Bronchus fibroblast of lung (primary cell): ENCODE results near the gene KLF17. TPM values are rescaled to one million over a fixed set of nuclear protein-coding genes. Genes with fewer than 3 reads are reported as not detected.

Source experiments
- total RNA-seq: library from RNA; depleted of rRNA; stranded (reverse); fragments of >200 nt; gene quantifications from 2 replicates; pipeline ENCODE4 v1.2.3, GENCODE V29; 2015

Gene KLF17, protein sequence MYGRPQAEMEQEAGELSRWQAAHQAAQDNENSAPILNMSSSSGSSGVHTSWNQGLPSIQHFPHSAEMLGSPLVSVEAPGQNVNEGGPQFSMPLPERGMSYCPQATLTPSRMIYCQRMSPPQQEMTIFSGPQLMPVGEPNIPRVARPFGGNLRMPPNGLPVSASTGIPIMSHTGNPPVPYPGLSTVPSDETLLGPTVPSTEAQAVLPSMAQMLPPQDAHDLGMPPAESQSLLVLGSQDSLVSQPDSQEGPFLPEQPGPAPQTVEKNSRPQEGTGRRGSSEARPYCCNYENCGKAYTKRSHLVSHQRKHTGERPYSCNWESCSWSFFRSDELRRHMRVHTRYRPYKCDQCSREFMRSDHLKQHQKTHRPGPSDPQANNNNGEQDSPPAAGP
- total RNA-seq: under 0.01 TPM in 2 replicates

DNA sequence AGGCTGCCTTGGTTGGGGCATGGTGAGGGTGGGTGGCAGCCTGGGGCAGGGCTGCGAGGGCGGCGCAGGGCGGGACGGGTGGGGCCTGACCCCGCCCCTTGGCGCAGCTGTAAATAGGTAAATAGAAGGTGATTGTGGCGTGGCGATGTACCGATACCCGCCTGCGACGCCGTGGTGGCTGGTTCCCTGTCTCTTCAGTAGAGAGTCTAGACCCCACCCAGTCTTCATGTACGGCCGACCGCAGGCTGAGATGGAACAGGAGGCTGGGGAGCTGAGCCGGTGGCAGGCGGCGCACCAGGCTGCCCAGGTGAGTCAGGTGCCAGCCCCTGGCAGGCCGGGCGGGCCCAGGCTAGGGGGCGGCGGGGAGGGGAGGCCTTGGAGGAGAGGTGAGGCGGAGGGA is at the start of gene KLF17:
KLF17 (plus strand) TSS at position 140 of the 400 bp plus-strand sequence; CDS start at position 227, 87 bp downstream.

DNA sequence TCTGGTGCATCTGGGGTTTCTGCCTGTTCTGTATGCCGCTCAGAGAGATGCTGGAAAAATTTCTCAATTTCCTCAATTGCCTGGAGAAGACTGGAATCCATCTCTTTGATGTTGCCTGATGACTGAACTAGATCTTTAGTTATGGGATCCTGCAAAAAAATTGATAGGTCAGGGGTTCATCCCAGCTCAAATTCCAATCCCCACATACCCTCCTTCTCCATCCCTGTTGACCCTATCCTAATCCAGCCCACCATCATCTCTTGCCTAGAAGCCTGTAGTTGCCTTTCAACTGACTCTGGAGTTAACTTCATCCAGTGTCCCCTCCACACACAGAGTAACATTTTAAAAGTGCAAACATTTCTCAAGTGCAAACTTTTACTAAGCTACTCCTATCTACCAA is 22.9 kb downstream of the KLF17 start, which contains the start of gene KLF18:
KLF18 (minus strand) TSS at position 101 of the 400 bp plus-strand sequence; CDS start at position 101, 0 bp downstream.

Other genes starting within 250 kb of the KLF17 start
- 0.17 and 0.74 TPM in 2 replicates for gene ARTN, start 185.0 kb upstream of the KLF17 start, total RNA-seq
- gene IPO13, start 171.9 kb upstream of the KLF17 start, total RNA-seq: 18.8 and 21.4 TPM in 2 replicates
- gene DPH2, start 148.8 kb upstream of the KLF17 start, total RNA-seq: 17.1 and 18.3 TPM in 2 replicates
- gene ATP6V0B, start 143.9 kb upstream of the KLF17 start, total RNA-seq: 114 and 116 TPM in 2 replicates
- 109 and 110 TPM in 2 replicates for gene B4GALT2, start 139.6 kb upstream of the KLF17 start, total RNA-seq
- gene CCDC24, start 127.2 kb upstream of the KLF17 start, total RNA-seq: 3.0 and 4.3 TPM in 2 replicates
- gene SLC6A9, start 87.4 kb upstream of the KLF17 start, total RNA-seq: 5.2 and 9.1 TPM in 2 replicates
- not detected in 2 replicates for gene KLF18, start 22.8 kb downstream of the KLF17 start, total RNA-seq
- 45.2 and 52.6 TPM in 2 replicates for gene DMAP1, start 94.7 kb downstream of the KLF17 start, total RNA-seq
- gene ERI3, start 236.4 kb downstream of the KLF17 start, total RNA-seq: 66.2 and 73.4 TPM in 2 replicates